Measurements from ENCODE around the gene GPR55. TPM values are rescaled to one million over a fixed set of nuclear protein-coding genes. Genes with fewer than 3 reads are reported as not detected.

GPR55 gene
- total and polyA plus RNA-seq, 10 of the 15 experiments (the other 5 are each of a cell fraction or from before 2014, with no cell fraction given), result 2.1 to 30.1 (median 16.2) TPM

- RAD21 ChIA-PET (ENCODE audit: unreplicated experiment), result interaction anchor here (1.4 to 8.3 kb wide), 2 partner anchors 23 to 86 kb away, joined by 7 to 99 read pairs; no protein-coding TSS in a partner anchor
- H4K20me1 ChIP-seq (ENCODE audit: control insufficient read depth, insufficient read depth), result no peaks in the 10 kb centered on the region
- POLR2A ChIA-PET, result interaction anchor here (0.5 to 1.9 kb wide), 2 partner anchors 27 to 533 kb away, joined by 3 to 7 read pairs; no protein-coding TSS in a partner anchor
- intact Hi-C loops (cut with micrococcal nuclease; ENCODE audit: unreplicated experiment) (loop anchor here (5.0 kb wide), 1 partner anchor 78 kb away; no protein-coding TSS in a partner anchor), in situ Hi-C loops (cut with MboI) (loop anchor here (5.0 kb wide), 2 partner anchors 87 to 152 kb away; no protein-coding TSS in a partner anchor)
- no peaks in the 10 kb centered on the region for H3K27me3 ChIP-seq (replicated peaks in 1 of 2; ENCODE audit: control insufficient read depth in 2 of 2, insufficient read depth in 2 of 2, low read length in 1 of 2)
- no peak overlapping the region for H3K27ac ChIP-seq (ENCODE audit: control insufficient read depth, insufficient read depth)
- 74% methylated on average over 10 of the region's 10 CpGs for WGBS (ENCODE audit: insufficient coverage, insufficient replicate concordance, low lambda C conversion rate, missing lambda C conversion rate)
- H3K4me1 ChIP-seq (ENCODE audit: control insufficient read depth, insufficient read depth, low read length), result peaks cover 7% of the 10 kb centered on the region
- no peak overlapping the region for H2AFZ ChIP-seq (ENCODE audit: control insufficient read depth, low read depth, low read length)
- FAIRE-seq (no peak), DNase-seq (ENCODE audit: low read depth, low spot score) (no peak), ATAC-seq (no peak)
- H3K9me3 ChIP-seq (replicated peaks; ENCODE audit: control insufficient read depth, insufficient read depth, low read length), result no peaks in the 10 kb centered on the region
- CTCF ChIA-PET, result interaction anchor here (0.7 to 10.1 kb wide), 8 partner anchors 7 to 153 kb away, joined by 3 to 198 read pairs (median 23); partner anchors contain the start of gene GPR55
- BruUV-seq (replicated peaks), result no TSS peak
- SMC1A ChIA-PET (ENCODE audit: uncharacterized antibody, unreplicated experiment), result interaction anchor here (0.8 to 10.6 kb wide), 6 partner anchors 13 to 85 kb away, joined by 3 to 122 read pairs (median 6); no protein-coding TSS in a partner anchor
- peaks cover 0 to 2% of the 10 kb centered on the region in 2 experiments; a peak in 1 of 4 replicates for H3K36me3 ChIP-seq (ENCODE audit: control insufficient read depth in 2 of 2, insufficient read depth in 2 of 2, low read length in 1 of 2)
- TF ChIP-seq NR2F1 (conservative IDR thresholded peaks at IDR 0.05) (no peak), FOS (IDR thresholded peaks at IDR 0.05; ENCODE audit: borderline replicate concordance, extremely low read depth, insufficient read length) (no peak), NRF1 (conservative IDR thresholded peaks at IDR 0.05; ENCODE audit: low read depth, low read length) (no peak), ZNF217 (IDR thresholded peaks at IDR 0.05) (no peak), SMAD5 (IDR thresholded peaks at IDR 0.05; ENCODE audit: low read depth) (no peak), ZNF622 (IDR thresholded peaks at IDR 0.05) (no peak), PAX5 (IDR thresholded peaks at IDR 0.05; ENCODE audit: borderline replicate concordance, low read depth, low read length) (no peak), BCLAF1 (IDR thresholded peaks at IDR 0.05) (no peak), NR2C1 (IDR thresholded peaks at IDR 0.05) (no peak), SPI1 (IDR thresholded peaks at IDR 0.05; ENCODE audit: borderline replicate concordance, insufficient read depth, low read depth, low read length) (no peak), IKZF1 (conservative IDR thresholded peaks at IDR 0.05) (no peak), EP300 (IDR thresholded peaks at IDR 0.05; ENCODE audit: borderline replicate concordance in 1 of 2, control insufficient read depth in 1 of 2, low read depth in 2 of 2, low read length in 2 of 2) (no peak), ASH2L (IDR thresholded peaks at IDR 0.05; ENCODE audit: borderline replicate concordance, low read depth) (no peak), HCFC1 (IDR thresholded peaks at IDR 0.05; ENCODE audit: low read length) (no peak), CREM (IDR thresholded peaks at IDR 0.05; ENCODE audit: low read depth) (no peak), ATF2 (IDR thresholded peaks at IDR 0.05; ENCODE audit: low read length) (no peak), ATF7 (IDR thresholded peaks at IDR 0.05; ENCODE audit: low read depth) (no peak)
- no peaks in the 10 kb centered on the region for H3K79me2 ChIP-seq (ENCODE audit: control insufficient read depth, insufficient read depth, low read length)
- H3K9ac ChIP-seq (ENCODE audit: control insufficient read depth, insufficient read depth, low read length), result no peak overlapping the region
- no peak overlapping the region for H3K4me3 ChIP-seq
- no peak overlapping the region for H3K4me2 ChIP-seq (ENCODE audit: control insufficient read depth, insufficient read depth)
Observed at GRCh38 chr2:230900336-230900995, 24.6 kb downstream of the GPR55 start.
